ENCODE results near the gene LEFTY2.

GRCh38 chr1:225919906-225920305 is 21.1 kb downstream of the LEFTY2 start:
- TF ChIP-seq, protein P1, sequence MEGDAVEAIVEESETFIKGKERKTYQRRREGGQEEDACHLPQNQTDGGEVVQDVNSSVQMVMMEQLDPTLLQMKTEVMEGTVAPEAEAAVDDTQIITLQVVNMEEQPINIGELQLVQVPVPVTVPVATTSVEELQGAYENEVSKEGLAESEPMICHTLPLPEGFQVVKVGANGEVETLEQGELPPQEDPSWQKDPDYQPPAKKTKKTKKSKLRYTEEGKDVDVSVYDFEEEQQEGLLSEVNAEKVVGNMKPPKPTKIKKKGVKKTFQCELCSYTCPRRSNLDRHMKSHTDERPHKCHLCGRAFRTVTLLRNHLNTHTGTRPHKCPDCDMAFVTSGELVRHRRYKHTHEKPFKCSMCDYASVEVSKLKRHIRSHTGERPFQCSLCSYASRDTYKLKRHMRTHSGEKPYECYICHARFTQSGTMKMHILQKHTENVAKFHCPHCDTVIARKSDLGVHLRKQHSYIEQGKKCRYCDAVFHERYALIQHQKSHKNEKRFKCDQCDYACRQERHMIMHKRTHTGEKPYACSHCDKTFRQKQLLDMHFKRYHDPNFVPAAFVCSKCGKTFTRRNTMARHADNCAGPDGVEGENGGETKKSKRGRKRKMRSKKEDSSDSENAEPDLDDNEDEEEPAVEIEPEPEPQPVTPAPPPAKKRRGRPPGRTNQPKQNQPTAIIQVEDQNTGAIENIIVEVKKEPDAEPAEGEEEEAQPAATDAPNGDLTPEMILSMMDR (IDR thresholded peaks at IDR 0.05 in 2 of 3, conservative IDR thresholded peaks at IDR 0.05 in 1 of 3; ENCODE audit: insufficient read depth in 2 of 3, low read depth in 1 of 3, low read length in 3 of 3): no peak
- TF ChIP-seq KDM5B (IDR thresholded peaks at IDR 0.05; ENCODE audit: insufficient replicate concordance, low read depth, low read length): no peak
- no peak for TF ChIP-seq TAF7 (tag; IDR thresholded peaks at IDR 0.05)
- TF ChIP-seq MTF1 (CRISPR knock-in tag; IDR thresholded peaks at IDR 0.05; ENCODE audit: borderline replicate concordance): no peak
- no peak for TF ChIP-seq ATF2 (CRISPR knock-in tag; IDR thresholded peaks at IDR 0.05)
- TF ChIP-seq YBX1 (IDR thresholded peaks at IDR 0.05): no peak
- no peak for TF ChIP-seq ZNF830 (CRISPR knock-in tag; IDR thresholded peaks at IDR 0.05)
- no peak for TF ChIP-seq POLR2A (conservative IDR thresholded peaks at IDR 0.05)
- TF ChIP-seq, protein P2, sequence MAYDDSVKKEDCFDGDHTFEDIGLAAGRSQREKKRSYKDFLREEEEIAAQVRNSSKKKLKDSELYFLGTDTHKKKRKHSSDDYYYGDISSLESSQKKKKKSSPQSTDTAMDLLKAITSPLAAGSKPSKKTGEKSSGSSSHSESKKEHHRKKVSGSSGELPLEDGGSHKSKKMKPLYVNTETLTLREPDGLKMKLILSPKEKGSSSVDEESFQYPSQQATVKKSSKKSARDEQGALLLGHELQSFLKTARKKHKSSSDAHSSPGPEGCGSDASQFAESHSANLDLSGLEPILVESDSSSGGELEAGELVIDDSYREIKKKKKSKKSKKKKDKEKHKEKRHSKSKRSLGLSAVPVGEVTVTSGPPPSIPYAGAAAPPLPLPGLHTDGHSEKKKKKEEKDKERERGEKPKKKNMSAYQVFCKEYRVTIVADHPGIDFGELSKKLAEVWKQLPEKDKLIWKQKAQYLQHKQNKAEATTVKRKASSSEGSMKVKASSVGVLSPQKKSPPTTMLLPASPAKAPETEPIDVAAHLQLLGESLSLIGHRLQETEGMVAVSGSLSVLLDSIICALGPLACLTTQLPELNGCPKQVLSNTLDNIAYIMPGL (CRISPR knock-in tag; IDR thresholded peaks at IDR 0.05): no peak
